ENCODE data around the gene GORAB. TPM values are rescaled to one million over a fixed set of nuclear protein-coding genes. Genes with fewer than 3 reads are reported as not detected.

GORAB gene
- total and polyA plus RNA-seq, 2 of the 13 experiments (the other 11 are each of a cell fraction or from before 2014, with no cell fraction given) = 6.6 to 9.2 TPM

- DNase-seq (ENCODE audit: low spot score) (no peak), FAIRE-seq (no peak), ATAC-seq (no peak)
- H3K36me3 ChIP-seq (replicated peaks in 1 of 2; ENCODE audit: control insufficient read depth in 1 of 2, insufficient read depth in 2 of 2, low read length in 2 of 2) = peaks cover 8 to 46% of the 10 kb centered on the region in 2 experiments
- no peak overlapping the region for H3K27ac ChIP-seq (ENCODE audit: extremely low read length, insufficient read depth, low read length)
- no peaks in the 10 kb centered on the region for H3K27me3 ChIP-seq (ENCODE audit: control insufficient read depth in 1 of 2, insufficient read depth in 2 of 2, low read length in 2 of 2)
- TF ChIP-seq SIN3B (IDR thresholded peaks at IDR 0.05; ENCODE audit: low read length) (no peak), RFX3 (CRISPR knock-in tag; IDR thresholded peaks at IDR 0.05) (no peak), PHF21A (CRISPR knock-in tag; IDR thresholded peaks at IDR 0.05) (no peak), SMARCC2 (IDR thresholded peaks at IDR 0.05) (no peak), DR1 (CRISPR knock-in tag; IDR thresholded peaks at IDR 0.05) (no peak), ZSCAN22 (CRISPR knock-in tag; IDR thresholded peaks at IDR 0.05) (no peak), ATM (IDR thresholded peaks at IDR 0.05; ENCODE audit: borderline replicate concordance) (no peak), TBP (CRISPR knock-in tag; IDR thresholded peaks at IDR 0.05) (no peak), ZNF670 (CRISPR knock-in tag; IDR thresholded peaks at IDR 0.05; ENCODE audit: borderline replicate concordance) (no peak), ZNF891 (CRISPR knock-in tag; IDR thresholded peaks at IDR 0.05) (no peak), GATAD2A (CRISPR knock-in tag; IDR thresholded peaks at IDR 0.05) (no peak), ZMYM4 (CRISPR knock-in tag; IDR thresholded peaks at IDR 0.05) (no peak), NFE2 (CRISPR knock-in tag; IDR thresholded peaks at IDR 0.05) (no peak), ZNF609 (CRISPR knock-in tag; IDR thresholded peaks at IDR 0.05; ENCODE audit: borderline replicate concordance) (no peak), ZFY (CRISPR knock-in tag; IDR thresholded peaks at IDR 0.05) (no peak)
- ChIA-PET CTCF (ENCODE audit: low intra/inter-chr PET ratio, low total read pairs) (no interaction called here), POLR2A (no interaction called here)
- no peaks in the 10 kb centered on the region for H3K9me3 ChIP-seq (ENCODE audit: low read length)
- in situ Hi-C loops (cut with HindIII; ENCODE audit: extremely low pct_ligation_motif_present, low pct_unique_long_range_greater_than_20kb) (no loop called here), intact Hi-C loops (cut with micrococcal nuclease; ENCODE audit: unreplicated experiment) (no loop called here)
- no peak overlapping the region for H3K9ac ChIP-seq (ENCODE audit: insufficient read depth, low read depth, low read length)
- BruUV-seq (replicated peaks) = no TSS peak
- no peaks in the 10 kb centered on the region for H3K79me2 ChIP-seq (ENCODE audit: insufficient read depth, low read length)
- H2AFZ ChIP-seq (ENCODE audit: low read length) = no peak overlapping the region
- 0 out of 2 replicates have a peak, but pooled peaks cover 3% of the 10 kb centered on the region for H4K20me1 ChIP-seq (ENCODE audit: insufficient read depth, low read length)
- 89% methylated on average over 1 of the region's 1 CpG for WGBS (ENCODE audit: low lambda C conversion rate)
- H3K4me3 ChIP-seq (replicated peaks in 1 of 3; ENCODE audit: insufficient read depth in 1 of 3, low read depth in 2 of 3, low read length in 3 of 3) = no peak overlapping the region
- H3K4me2 ChIP-seq (ENCODE audit: low read depth, low read length) = no peak overlapping the region
- H3K4me1 ChIP-seq (ENCODE audit: insufficient read depth, low read length) = no peaks in the 10 kb centered on the region
Measured at GRCh38 chr1:170545476-170545875, 13.5 kb downstream of the GORAB start.

Measured in HepG2 (cell line).